ENCODE measurements around the gene MTO1.
"Not testable (repeated sequence)": the region's sequence is repeated elsewhere in the genome, so short reads cannot be mapped to it uniquely, and the experiment has no call there.

Gene MTO1

GRCh38 chr6:73503027-73503772 lies 41.7 kb downstream of the MTO1 start:
- in situ Hi-C loops (cut with HindIII; ENCODE audit: low sequenced_read_pairs), result no loop called here
- no peak for DNase-seq (ENCODE audit: low read depth)
- H3K4me3 ChIP-seq (ENCODE audit: low read depth, low read length), result no peak overlapping the region
- TF ChIP-seq, protein P1, sequence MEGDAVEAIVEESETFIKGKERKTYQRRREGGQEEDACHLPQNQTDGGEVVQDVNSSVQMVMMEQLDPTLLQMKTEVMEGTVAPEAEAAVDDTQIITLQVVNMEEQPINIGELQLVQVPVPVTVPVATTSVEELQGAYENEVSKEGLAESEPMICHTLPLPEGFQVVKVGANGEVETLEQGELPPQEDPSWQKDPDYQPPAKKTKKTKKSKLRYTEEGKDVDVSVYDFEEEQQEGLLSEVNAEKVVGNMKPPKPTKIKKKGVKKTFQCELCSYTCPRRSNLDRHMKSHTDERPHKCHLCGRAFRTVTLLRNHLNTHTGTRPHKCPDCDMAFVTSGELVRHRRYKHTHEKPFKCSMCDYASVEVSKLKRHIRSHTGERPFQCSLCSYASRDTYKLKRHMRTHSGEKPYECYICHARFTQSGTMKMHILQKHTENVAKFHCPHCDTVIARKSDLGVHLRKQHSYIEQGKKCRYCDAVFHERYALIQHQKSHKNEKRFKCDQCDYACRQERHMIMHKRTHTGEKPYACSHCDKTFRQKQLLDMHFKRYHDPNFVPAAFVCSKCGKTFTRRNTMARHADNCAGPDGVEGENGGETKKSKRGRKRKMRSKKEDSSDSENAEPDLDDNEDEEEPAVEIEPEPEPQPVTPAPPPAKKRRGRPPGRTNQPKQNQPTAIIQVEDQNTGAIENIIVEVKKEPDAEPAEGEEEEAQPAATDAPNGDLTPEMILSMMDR (IDR thresholded peaks at IDR 0.05; ENCODE audit: low read depth, low read length, missing control alignments), result no peak

DNA sequence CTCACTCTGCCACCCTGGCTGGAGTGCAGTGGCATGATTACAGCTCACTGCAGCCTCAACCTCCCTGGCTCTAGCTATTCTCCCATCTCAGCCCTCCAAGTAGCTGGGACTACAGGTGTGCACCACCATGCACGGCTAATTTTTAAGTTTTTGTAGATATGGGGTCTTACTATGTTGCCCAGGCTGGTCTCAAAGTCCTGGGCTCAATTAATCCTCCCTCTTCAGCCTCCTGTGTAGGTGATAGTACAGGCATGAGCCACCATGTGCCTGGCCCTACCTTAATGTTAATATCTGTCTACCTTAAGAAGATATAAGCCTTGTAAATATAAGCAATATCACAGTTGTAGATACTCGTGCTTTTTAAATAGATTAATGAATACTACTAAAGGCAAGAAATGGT lies 42.6 kb downstream of the MTO1 start:
- TF ChIP-seq, protein P1 (IDR thresholded peaks at IDR 0.05; ENCODE audit: low read depth, low read length, missing control alignments), result no peak

DNA sequence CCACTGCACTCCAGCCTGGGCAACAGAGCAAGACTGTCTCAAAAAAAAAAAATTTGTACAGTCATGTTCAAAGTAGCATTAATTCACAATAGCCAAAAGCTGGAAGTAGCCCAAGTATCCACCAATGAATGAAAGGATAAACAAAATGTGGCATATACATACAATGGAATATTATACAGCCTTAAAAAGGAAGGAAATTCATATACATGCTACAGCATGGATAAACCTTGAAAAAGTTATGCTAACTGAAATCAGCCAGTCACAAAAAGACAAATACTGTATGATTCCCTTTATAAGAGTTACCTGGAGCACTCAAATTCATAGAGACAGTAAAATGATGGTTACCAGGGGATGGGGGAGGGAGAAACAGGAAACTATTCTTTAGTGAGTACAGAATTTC lies 43.6 kb downstream of the MTO1 start:
- TF ChIP-seq, protein P1 (IDR thresholded peaks at IDR 0.05; ENCODE audit: low read depth, low read length, missing control alignments), result no peak
- in situ Hi-C loops (cut with HindIII; ENCODE audit: low sequenced_read_pairs), result no loop called here
- no peak overlapping the region for H3K4me3 ChIP-seq (ENCODE audit: low read depth, low read length)
- no peak for DNase-seq (ENCODE audit: low read depth)

More for the DNA sequence above, 42.6 kb downstream of the MTO1 start:
- H3K4me3 ChIP-seq (ENCODE audit: low read depth, low read length), result no peak overlapping the region
- DNase-seq (ENCODE audit: low read depth), result no peak
- in situ Hi-C loops (cut with HindIII; ENCODE audit: low sequenced_read_pairs), result no loop called here

GRCh38 chr6:73505705-73506104 lies 44.2 kb downstream of the MTO1 start:
- in situ Hi-C loops (cut with HindIII; ENCODE audit: low sequenced_read_pairs); DNase-seq (ENCODE audit: low read depth); H3K4me3 ChIP-seq (ENCODE audit: low read depth, low read length): not testable (repeated sequence)

- in situ Hi-C loops (cut with HindIII; ENCODE audit: low sequenced_read_pairs), result no loop called here
- H3K4me3 ChIP-seq (ENCODE audit: low read depth, low read length), result no peak overlapping the region
- no peak for DNase-seq (ENCODE audit: low read depth)
- TF ChIP-seq, protein P1 (IDR thresholded peaks at IDR 0.05; ENCODE audit: low read depth, low read length, missing control alignments), result no peak
Measured at GRCh38 chr6:73506246-73506645, 44.7 kb downstream of the MTO1 start.

DNA sequence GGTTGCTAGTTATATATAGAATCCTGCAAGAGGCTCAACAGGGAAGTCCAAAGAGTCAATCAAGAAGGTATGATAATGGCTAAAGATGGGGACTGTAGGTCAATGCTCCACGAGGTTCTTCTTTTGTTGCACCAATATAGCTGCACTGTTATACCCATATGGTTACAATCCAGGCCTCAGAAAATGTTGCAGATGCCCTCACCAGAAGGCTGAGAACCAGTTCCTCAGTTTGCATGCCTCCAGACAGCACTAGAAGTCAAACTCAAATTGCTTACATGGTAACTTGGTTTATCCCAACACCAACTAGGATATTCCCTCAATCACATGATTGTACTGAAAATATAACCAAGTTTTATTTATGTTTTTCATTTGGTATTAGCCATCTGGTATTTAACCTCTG lies 47.2 kb downstream of the MTO1 start:
- TF ChIP-seq, protein P1 (IDR thresholded peaks at IDR 0.05; ENCODE audit: low read depth, low read length, missing control alignments), result no peak
- no peak overlapping the region for H3K4me3 ChIP-seq (ENCODE audit: low read depth, low read length)
- in situ Hi-C loops (cut with HindIII; ENCODE audit: low sequenced_read_pairs), result no loop called here
- no peak for DNase-seq (ENCODE audit: low read depth)

DNA sequence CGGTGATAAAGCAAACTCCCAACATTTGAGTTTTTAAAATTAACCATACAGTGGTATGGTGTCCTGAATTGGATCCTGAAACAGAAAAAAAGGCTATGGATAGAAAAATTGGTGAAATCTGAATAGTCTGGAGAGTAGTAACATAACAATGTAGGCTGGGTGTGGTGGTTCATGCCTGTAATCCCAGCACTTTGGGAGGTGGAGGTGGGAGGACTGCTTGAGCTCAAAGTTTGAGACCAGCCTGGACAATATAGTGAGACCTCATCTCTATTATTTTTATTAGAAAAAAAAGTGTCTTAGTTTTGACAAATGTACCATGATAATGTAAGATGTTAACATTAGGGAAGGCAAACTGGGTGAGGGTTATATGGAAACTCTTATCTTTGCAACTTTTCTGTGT lies 48.3 kb downstream of the MTO1 start:
- no peak overlapping the region for H3K4me3 ChIP-seq (ENCODE audit: low read depth, low read length)
- no peak for DNase-seq (ENCODE audit: low read depth)
- TF ChIP-seq, protein P1 (IDR thresholded peaks at IDR 0.05; ENCODE audit: low read depth, low read length, missing control alignments), result no peak
- in situ Hi-C loops (cut with HindIII; ENCODE audit: low sequenced_read_pairs), result no loop called here
